Activated CD8-positive, alpha-beta memory T cell treated with anti-CD3 and anti-CD28 coated beads for 48 hours (primary cell): ENCODE results near the gene MMP2.

Experiments
- DNase-seq, 3 experiments: peaks; one replicate each; pipeline ENCODE4 v3.0.0-alpha.2; 2020; ENCODE audit warnings: low read depth in 2 of 3, low spot score in 2 of 3

The MMP2 gene

DNA sequence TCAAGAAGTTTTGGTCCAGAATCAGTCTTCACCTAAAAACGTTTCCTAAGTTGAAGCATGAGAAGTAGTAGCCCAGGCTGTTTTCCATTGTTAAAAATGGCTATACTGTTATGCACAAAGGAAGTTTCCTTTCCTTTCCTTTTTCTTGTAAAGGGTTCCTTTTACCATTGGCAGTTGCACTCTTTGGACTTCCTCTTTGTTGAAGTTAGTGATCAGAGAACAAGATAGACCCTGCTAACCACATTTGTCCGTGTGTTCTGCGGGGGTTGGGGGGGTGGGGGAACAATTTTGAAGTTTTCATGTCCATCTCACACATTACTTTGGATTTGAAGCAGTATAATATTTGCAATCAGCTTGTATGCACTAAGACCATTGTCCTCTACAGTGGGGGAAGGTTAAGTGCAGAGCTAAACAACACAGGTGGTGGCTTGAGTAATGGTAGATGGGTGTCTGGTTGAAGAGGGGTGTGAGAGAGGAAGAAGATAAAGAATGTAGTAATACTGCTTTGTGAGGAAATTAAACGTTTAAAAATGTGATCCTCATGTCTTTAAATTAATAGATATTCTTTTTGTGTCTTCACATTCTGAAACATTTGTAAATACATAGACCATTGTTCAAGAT lies 31.3 kb downstream of the MMP2 start:
- DNase-seq = no peak

DNA sequence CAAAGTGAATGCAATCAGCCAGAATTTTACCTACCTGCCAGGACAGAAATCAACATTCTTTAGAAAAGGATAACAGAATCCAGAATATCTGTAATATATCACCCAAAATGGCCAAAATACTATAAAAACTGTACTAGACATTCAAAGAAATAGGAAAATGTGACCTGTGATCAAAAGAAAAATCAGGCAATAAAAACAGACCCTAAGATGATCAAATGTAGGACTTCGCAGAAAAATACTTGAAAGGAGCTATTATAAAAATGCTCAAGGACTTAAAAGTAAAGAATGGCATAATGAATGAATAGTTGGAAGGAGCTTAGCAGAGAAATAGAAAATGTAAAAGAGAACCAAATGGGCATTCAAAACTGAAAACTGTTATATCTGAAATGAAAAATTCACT lies 33.9 kb downstream of the MMP2 start:
- no peak for DNase-seq

DNA sequence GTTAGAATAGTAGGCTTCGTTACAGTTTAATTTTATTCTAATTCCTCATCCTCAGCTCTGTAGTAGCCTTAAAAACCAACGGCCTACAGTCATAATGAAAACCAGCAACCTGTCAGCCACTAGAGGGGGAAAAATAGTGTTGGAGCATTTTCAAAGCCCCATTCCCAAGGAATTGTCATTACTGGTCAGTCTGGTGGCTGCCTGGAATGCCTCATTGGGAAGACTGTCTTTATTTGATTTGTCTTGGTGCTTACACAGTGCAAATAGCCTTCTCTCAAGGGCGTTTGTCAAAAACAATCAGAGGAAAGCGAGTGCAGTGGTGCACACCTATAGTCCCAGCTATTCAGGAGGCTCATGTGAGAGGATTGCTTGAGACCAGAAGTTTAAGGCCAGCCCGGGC lies 34.6 kb downstream of the MMP2 start:
- no peak for DNase-seq

DNA sequence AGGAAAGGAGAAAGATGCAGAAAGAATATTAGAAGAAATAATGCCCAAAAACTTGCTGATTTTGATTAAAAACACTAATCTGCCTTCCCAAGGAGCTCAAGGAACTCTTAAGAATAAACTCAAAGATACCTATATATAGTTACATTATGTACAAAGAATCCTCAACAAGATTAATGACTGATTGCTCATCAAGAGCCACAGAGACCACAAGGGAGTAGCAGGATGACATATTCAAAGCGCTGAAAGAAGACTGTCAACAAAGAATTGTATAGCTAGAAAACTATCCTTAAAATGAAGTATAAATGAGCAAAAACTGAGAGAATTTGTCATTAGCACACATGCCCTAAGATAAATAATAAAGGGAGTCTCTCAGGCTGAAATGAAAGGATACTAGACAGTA lies 36.1 kb downstream of the MMP2 start:
- no peak for DNase-seq

DNA sequence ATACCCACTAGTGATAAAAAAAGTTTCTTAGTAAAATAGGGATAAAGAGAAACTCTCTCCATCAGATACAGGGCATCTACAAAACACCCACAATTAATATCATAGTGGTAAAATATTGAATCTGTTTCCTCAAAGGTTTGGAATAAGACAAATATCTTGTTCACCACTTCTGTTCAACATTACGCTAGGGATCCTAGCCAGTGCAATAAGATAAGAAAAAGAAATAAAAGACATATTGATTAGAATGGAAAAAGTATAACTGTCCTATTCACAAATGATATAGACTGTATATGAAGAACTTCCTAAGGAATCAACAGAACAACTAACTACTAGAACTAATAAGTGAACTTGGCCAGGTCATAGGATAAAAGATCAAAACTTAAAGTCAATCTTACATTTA lies 42.8 kb downstream of the MMP2 start:
- DNase-seq = no peak

DNA sequence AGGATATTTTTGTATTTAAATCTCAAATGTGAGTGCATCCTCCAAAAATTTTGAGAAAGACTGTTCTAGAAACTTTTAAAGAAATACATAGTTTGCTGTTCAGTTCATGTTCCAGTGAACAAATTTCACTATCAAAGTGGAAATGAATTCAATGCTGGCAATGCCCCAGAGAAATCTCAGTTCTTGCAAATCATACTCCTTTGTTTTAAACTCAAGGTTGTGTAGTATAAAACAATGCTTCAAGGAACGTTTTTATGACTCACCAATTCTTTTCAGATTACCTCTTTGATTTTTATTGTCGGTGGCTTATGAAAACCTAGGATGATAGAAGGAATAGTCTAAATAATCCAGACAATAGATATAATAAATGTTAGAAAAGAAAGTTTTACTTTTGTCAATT lies 47.4 kb downstream of the MMP2 start:
- DNase-seq = no peak

DNA sequence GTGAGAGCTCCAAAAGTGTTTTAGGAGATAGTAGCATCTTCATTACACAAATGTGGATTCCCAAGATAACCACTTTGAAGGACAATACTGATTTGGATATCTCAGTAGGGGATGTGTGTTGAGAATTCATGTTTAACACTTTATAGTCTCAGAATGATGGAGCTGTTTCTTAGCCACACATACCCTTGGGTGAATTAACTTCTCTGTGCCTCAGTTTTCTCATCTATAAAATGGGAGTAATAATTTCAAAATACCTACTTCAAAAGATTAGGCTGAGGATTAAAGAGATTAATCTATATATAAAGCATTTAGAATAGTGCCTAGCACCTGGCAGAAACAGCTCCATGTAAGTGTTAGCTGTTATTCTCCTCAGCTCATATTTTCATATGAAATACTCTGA lies 48.9 kb downstream of the MMP2 start:
- DNase-seq = no peak

DNA sequence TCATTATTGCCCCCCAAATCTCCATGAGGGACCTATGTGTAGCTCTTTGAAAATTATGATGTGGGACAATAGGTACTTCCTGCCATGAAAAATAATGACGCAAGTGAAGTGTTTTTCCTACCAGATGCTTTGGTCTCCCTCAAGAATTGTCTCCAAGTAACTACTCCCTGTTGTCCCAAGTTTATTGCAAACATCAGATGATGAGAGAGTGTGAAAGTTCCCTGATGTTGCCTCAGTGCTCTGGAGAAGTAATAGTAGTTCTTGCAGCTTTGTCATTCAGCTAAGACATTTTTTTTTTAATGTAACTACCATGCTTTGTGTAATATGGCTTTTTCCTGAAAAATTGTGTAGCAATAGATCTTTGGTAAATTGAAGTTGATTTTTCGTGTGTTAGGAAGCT lies 50.0 kb downstream of the MMP2 start:
- no peak for DNase-seq

DNA sequence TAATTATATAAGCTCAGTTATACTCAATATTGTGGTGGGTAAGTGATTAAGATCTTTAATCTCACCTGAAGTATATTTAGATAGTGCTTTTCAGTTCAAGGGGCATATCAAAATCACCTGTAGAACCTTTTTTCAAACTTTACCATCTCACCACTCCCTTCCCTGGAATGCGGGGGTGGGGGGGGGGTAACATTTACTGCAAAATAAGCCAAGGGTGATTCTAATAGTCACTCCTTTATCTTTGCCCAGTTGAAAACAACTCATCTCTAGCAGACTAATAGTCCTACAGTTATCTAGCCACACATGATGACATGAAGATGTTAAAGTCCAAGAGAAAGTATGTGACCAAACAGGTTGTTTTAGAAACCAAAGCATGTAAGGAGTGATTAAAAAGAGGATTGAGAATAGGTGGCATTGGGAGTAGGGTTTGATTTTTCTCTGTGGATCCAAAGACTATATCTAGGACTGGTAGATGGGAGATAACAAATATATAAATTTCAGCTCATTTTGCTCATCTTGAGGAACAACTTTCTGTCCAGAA lies 51.4 kb downstream of the MMP2 start:
- no peak for DNase-seq

DNA sequence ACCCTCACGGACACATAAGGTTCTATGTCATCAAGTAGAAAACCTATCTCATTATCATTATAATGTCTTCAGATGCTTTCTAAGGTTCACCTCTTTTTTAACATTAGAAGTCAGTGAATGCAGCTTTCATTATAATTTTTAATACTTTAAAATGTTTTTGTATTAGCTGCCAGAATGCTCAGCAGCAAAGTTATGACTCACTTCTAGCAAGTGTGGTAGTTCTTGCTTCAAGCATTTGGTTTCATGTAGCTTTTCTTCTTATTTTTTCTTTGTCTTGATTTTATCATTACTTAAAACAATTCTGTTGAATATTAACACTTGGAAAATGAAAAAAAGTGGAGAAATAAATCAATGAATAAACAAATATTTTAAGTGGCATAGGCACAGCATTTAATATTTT lies 53.2 kb downstream of the MMP2 start:
- DNase-seq = no peak

DNA sequence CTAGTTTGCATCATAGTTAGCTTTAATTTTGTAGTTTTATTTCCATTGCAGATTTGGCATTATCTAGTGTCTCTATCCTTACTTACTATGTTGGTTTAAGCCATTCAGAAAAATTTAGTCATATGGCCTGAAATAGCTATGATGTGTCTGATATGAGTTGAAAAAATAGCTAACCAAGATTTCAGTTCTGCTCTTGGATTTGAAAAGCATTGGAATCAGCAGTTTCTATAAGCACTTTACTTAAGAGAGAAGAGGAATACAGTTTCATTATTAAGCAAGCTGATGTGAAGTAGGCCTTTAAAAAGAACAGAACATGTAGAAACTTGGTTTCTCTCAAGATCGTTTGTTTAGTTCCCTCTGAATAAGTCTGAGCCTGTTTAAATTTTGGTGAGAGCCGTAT lies 55.8 kb downstream of the MMP2 start:
- DNase-seq = no peak

DNA sequence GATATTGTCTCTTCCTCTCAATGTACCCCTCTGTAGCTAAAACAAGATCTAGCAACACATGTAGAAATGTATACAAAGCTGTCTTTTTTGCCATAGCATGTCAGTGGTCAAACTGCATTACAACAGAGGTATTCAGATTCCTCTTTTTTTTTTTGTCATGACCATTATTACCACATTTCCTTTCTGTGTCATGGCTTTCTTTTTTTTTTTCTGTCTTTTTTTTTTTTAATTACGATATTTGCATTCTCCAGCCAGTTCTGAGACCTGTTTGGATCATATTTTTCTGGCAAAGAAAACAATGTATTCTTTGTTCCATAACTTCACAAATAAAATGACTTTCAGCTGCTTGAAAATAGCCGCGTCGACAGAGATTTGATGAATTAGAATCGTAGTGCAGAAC lies 60.1 kb downstream of the MMP2 start:
- no peak for DNase-seq

DNA sequence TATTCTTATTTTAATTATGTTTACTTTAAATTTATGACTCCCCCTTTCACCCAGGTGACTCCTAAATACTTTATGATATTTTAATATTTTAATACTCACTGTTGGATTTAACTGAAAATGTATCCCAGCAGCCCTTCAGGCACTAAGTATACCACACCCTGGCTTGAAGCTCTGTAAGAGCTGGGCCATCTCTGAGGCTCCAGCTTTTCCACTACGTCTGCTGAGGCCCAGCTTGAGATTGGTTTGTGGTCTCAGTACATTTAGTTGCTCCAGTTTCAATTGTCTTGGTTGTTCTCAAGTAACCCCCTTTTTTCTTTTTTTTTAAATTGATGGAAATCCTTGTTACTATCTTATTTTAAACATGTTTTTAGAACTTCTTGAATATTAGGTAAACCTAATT lies 60.5 kb downstream of the MMP2 start:
- DNase-seq = no peak

DNA sequence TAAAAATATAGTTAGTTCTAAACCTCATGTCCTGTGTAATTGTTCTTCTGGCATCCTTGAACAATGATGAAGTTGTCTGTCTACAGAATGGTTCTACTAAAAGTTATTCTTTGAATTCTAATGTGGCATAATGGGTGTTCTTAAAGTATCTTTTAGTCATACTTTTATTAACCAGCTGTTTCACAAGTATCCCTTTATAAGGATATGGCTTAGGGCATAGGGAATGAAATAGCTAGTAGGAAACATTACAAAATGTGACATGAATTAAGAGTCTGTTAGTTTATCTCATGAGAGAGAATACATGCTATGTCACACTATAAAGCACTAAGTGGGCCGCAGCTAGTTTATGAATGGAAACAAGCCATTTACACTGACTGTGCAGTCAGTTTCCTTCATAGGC lies 61.2 kb downstream of the MMP2 start:
- DNase-seq = no peak

DNA sequence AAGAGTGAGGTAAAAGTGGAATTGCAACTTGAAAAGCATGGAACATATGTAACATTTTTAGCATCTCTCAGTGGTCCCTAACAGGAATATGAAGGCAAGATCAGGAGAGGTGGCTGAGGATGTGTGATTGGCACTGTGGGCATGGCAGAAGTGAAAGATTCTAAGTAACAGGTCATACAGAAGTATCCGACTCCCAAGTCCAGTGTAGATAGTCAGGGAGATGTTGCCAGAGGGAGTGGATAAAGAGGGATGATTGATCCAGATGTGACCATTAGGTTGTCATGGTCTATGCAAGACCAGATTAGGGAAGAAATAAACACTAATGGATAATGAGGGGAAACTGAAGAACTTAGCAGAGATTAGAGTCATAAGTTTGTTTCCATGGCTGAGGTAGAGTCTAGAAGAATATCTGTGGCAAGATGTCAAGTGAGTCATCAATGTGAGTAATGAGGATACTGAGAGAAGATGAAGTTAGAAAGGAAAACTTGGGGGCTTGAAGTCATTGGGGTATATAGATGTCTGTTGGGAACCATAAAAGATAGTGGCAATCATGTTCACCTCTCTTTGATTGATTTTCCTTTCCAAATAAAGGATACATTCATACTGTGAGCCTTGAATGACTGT lies 63.6 kb downstream of the MMP2 start:
- no peak for DNase-seq

DNA sequence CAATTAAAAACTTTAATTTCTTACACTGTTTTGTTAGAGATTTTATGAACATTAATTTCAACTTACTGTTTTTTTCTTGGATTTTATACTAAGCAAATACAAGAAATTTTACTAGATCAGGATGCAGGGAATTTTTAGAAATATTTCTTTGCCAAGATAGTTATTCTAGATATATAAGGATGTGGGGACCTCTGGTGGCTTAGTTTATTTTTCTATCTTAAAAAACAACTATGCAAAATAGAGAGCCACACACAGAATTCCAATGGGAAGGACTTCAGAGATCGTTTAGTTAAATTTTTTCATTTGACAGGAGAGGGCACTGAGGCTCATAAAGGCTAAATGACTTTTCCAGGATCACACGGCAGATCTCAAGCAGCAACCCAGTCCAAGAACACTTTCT lies 64.5 kb downstream of the MMP2 start:
- DNase-seq = no peak

DNA sequence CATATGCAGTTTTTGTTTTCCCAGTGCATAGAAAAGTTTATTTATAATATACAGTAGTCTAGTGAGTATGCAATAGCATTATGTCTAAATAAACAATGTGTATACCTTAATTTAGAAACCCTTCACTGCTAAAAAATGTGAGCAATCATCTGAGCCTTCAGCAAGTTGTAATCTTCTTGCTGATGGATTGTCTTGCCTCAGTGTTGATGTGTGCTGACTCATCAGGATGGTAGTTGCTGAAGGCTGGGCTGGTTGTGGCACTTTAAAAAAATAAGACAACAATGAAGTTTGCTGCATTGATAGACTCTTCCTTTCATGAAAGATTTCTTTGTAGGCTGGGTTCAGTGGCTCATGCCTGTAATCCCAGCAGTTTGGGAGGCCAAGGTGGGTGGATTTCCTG lies 73.6 kb downstream of the MMP2 start:
- no peak for DNase-seq

DNA sequence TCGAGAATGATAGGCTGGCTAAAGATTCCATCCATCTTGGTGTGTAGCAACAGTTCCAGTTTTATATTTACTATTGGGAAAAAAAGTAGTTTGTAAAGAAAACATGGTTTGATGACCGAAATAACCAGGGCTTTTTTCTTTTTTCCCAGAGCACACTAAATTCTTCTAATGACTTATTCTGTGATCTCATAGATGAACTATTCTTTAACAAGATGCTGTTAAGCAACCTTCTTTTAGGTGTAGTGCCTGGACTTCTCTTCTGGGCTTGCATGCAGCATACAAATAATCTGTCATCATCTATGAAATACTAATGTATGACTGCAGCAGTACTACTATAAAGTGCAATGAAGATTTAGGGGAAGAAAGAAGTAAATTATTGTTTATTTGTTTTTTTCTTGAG lies 76.4 kb downstream of the MMP2 start:
- no peak for DNase-seq
